HG03066 (cell line): Measurements from ENCODE around the gene FBXO40.
"Not testable (repeated sequence)": the region's sequence is repeated elsewhere in the genome, so short reads cannot be mapped to it uniquely, and the experiment has no call there.

ENCODE experiments used
- ATAC-seq: cut with Tn5 transposase; IDR thresholded peaks from one replicate; pipeline ENCODE4 v1.9.1; 2021; ENCODE audit warnings: low read depth; ENCODE audit not compliant: unreplicated experiment

Gene FBXO40, protein sequence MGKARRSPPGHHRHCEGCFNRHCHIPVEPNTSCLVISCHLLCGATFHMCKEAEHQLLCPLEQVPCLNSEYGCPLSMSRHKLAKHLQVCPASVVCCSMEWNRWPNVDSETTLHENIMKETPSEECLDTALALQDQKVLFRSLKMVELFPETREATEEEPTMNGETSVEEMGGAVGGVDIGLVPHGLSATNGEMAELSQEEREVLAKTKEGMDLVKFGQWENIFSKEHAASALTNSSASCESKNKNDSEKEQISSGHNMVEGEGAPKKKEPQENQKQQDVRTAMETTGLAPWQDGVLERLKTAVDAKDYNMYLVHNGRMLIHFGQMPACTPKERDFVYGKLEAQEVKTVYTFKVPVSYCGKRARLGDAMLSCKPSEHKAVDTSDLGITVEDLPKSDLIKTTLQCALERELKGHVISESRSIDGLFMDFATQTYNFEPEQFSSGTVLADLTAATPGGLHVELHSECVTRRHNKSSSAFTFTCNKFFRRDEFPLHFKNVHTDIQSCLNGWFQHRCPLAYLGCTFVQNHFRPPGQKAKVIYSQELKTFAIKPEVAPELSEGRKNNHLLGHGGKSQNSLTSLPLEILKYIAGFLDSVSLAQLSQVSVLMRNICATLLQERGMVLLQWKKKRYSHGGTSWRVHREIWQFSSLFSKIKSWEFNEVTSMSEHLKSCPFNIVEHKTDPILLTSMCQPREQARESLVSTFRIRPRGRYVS

DNA sequence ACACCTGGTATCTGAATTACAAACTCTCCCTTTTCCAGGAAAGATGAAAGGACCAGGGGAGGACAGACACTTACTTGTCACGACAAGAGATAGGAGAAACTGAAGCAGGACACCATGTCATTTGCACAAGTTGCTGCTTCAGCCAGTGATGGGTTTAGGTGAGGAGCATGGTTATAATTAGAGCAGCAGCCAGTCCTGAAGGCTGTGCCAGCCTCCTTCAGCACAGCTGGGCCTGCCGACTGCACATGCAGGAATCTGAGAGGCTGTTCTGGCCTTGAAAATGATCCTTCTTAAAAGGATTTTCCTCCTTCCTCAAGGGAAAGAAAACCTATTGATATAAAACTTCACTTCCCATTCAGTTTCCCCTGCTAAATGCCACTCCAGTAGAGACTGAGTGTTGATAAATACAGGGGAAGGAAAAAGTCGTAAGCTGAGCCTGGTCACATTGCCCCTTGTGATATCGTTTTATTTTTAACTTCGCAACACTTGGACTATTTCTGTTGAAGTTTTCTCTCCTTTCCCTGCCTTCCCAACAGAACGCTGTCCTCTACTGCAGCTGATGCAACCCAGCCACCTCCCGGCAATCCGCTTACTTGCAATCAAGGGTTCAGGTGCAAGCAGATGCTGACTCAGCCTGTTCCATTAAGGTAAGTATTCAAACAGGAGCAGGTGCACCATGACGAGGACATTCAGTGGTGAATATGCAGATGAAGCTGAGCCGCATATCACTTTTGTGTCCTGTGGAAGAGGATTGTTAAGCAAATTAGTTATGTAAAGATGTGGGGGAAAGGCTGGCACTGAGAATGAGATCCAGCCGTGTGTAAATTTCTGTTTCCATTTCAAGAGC is at the start of gene FBXO40:
TSS of gene FBXO40 (plus strand) at position 524 of the 847 bp plus-strand sequence. CDS start 27,197 bp downstream, outside the sequence.
- ATAC-seq: no peak

DNA sequence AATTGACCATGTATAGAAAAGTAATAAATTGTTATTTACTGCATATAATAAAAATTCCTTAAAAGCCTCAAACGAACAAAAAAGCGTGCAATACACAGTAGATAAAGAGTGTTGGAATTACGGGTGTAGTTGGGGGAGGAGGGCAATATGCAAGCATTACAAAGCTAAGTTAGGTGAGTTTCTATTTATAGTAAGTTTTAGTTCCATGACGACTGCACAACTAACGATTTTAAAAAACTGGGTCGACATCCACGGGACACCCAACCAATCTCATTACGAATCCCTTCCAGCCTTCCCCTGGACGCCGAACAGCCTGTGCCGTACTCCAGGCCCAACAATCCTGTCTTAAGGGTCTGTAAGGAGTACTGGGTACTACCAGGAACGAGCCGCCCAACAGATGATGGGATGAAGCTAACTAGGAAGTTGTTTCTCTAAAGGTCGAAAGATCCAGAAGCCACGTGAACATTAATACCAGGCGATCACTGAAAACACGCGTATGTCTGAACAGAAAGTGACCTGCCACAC is 48.1 kb upstream of the FBXO40 start:
- ATAC-seq: no peak

DNA sequence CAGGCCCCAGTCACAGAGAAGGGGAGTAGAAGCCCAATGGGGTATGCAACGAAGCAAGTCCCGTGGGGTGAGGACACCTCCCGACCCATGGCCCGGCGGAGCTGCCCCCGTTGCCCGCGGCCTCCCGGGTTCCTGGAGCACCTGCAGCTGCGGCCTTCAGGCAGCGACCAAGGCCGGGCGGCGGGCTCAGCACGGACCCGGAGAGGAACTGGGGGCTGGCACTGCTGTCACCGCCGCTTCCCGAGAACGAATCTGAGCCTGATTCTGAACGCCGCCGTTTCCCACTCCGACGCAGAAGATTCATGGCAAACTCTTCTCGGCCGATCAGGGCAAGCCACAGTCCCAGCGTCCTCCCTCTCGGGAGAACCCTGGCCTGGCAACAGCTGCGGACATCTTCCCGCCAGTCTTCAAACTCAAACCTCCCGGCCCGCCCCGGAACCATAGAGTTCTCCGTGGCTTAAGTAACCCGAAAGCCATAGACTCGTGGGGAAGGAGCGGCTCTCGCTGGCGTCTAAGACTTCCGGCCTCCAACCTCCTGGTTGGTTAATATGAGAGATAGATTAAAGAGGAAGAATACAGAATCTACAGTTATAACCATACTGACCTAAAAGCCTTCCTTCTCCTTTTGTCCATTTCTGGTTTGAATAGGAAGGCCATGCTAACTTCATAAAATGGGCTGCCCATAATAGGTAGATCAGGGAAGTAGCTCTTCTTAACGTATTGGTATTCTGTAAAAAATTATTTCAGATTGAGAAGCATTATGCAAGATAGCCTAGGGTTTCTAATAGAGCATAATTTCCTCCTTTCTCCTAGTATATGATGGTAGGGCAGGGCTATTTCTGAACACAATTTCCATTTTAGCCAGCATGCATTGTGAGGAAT is 47.4 kb upstream of the FBXO40 start, which contains the start of gene POLQ:
TSS of gene POLQ (minus strand) at position 415 of the 882 bp plus-strand sequence. CDS start at position 304, 111 bp downstream.
- ATAC-seq: peak; percentile 74

DNA sequence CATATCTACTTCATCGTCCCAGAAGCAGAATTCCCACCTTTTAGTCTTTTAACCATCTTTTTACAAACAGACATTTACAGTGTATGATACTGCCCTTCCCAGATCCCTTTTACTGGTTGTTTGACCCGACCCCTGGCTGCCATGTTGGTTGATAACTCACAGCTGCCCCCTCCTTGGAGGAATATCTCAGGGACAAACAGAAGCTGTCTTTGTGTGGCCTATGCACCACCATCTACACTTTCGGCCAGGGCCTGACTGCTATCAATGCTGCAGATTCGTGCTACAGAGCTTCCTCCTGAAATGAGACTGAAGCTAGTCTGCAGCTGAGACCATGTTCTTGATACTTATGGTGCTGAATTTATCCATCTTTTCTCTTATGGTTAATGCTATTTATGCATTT is 40.8 kb upstream of the FBXO40 start:
- ATAC-seq: no peak

DNA sequence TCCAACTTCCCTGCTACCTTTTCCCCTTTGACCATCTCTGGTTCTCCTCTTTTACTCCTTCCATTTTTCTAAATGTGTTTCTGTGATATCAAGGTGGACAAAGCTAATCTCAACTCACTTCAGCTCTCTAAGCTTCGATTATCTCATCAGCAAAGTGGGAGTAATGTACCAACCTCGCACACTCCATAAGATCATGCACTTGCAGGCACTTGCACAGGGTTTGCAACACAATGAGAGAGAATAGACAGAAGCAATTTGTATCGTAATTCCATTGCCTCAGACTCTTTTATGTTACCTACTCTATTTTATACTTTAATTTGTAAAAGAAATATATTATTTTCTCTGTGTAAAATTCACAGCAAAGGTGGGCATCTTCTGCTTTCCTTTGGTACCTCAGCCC is 40.4 kb upstream of the FBXO40 start:
- no peak for ATAC-seq

DNA sequence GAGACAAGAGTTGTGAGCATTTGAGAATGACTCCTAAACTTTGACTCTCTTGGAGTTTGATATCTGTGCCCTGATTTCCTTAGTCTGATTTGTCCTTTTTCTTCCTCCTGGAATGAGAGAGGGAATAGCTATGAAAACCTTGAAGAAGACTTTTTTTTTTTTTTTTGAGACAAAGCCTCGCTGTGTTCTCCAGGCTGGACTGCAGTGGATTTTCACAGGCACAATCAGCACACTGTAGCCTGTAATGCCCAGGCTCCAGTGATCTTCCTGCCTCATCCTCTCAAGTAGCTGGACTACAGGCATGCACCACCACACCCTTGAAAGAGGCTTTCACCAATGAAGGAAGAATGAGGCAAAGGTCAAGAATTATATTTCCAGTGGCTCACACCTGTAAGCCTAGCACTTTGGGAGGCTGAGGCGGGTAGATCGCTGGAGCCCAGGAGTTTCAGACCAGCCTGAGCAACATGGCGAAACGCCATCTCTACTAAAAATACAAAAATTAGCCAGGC is 35.7 kb upstream of the FBXO40 start:
- no peak for ATAC-seq

DNA sequence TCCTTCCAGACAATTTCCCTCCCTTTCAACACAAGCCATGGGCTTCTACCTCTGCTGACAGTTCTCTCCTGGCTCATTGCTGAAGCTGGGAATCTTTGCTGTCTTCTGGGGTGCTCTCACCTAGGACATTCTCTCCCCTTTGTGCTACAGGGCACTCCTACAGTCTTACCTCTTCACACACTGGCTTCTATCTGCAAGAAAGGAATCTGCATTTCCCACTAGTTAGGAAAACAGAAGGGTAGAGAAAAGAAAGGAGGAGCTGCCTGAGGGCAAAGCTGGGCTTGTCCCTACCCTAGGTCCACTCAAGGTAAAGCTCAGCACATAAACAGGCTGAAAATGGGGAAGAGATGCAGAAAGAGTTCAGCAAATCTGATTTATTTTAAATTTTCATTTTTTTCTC is 31.0 kb upstream of the FBXO40 start:
- ATAC-seq: no peak

DNA sequence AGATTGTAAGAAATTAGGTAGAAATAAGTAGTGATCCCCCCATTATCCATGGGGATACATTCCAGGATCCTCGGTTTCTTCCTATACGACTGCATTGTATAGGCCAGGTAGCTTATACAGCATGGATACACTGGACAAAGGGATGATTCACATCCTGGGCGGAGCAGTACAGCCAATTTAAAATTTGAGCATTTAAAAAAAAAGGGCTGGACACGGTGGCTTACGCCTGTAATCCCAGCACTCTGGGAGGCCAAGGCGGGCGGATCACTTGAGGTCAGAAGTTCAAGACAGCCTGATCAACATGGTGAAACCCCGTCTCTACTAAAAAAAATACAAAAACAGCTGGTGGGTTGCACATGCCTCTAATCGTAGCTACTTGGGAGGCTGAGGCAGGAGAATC is 26.4 kb upstream of the FBXO40 start:
- no peak for ATAC-seq

DNA sequence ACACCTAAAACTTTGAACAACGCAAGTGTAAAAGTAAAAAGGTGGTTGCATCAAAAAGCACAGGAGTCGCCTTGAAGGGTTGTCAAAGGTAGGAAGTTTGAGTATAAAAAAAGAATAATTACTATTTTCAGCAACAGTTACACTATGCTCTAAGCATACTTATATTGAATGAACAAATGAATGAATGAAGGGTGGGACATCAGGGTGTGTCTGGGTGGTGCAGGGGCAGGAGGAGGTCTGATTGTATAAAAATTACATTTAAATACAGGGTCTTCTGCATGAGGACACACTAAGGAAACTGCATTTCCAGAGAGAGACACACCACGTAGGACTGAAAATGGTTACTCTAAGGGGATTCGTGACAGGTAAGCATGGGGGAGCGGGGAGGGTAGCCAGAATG is 25.5 kb upstream of the FBXO40 start, which contains the start of gene ARGFX:
TSS of gene ARGFX (plus strand) at position 301 of the 400 bp plus-strand sequence. CDS start 2,765 bp downstream, outside the sequence.
- ATAC-seq: no peak

DNA sequence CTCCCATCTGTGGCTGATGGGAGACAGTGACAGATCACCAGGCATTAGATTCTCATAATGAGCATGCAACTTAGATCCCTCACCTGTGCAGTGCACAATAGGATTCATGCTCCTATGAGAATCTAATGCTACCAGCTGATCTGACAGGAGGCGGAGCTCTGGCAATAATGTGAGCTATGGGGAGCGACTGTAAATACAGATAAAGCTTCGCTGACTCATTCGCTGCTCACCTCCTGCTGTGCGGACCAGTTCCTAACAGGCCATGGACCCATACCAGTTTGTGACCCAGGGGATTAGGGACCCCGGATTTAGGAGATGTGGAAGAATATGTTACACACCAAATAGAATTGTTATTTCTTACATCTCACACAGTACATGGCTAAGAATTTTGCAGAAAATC is 18.7 kb upstream of the FBXO40 start:
- ATAC-seq: no peak

DNA sequence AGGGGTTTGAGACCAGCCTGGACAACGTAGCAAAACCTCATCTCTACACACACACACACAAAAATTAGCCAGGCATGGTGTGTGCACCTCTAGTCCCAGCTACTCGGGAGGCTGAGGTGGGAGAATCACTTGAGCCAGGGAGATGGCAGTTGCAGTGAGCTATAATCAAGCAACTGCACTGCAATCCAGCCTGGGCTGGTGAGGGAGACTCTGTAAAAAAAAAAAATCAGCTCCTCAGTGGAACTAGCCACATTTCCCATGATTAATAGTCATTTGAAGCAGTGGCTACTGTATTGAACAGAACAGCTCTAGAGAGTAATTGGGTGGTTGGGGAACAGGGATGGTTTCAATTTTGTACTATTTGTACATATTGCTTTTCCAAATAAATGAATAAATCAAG is 11.5 kb upstream of the FBXO40 start:
- ATAC-seq: no peak

DNA sequence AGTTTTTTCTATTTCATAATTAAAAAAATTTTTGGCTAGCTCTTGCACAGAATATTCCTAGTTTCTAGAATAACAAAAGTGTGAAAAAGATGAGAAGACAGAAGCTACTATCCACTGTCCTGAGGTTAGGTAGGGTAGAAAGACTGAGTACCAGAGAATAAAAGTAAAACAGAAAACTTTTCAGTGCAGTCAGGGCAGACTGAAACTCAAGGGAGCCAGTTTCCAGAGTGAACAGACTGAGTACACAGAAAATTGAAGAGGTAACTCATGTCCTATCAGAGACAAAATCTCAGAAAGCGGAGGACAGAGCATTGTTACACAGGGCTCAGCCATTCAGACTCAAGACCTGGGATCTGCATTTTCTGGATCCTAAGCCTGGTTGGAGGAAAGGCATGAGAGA is 8.8 kb upstream of the FBXO40 start:
- no peak for ATAC-seq

DNA sequence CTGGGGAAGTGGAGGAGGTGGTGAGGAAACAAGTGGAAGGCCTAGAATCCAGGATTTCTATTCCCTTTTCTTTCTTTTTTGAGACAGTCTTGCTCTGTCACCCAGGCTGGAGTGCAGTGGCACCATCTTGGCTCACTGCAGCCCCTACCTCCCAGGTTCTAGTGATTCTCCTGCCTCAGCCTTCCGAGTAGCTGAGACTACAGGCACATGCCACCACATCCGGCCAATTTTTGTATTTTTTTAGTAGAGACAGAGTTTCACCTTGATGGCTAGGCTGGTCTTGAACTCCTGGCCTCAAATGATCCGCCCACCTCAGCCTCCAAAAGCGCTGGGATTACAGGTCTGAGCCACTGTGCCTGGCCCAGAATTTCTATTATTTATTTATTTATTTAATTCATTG is 627 bp downstream of the FBXO40 start:
- ATAC-seq: not testable (repeated sequence)

DNA sequence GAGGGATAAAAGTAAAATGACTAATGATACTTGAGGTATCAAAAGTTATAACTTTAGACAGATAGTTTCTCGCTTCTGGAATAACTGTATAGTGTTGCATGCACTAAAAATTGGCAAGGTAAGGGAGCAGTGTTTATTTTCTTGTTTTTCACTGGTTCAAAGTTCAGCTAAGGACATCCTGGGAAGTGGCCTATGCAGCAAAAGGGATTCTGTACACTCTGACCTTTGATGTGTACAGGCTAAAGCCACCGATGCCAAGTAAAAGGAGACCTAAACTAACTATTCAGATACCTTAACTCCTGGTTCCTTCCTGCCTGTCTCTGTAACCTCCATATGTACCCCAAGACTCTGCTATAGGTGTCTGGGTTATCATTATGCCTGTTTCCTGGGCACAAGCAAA is 1.7 kb downstream of the FBXO40 start:
- no peak for ATAC-seq

DNA sequence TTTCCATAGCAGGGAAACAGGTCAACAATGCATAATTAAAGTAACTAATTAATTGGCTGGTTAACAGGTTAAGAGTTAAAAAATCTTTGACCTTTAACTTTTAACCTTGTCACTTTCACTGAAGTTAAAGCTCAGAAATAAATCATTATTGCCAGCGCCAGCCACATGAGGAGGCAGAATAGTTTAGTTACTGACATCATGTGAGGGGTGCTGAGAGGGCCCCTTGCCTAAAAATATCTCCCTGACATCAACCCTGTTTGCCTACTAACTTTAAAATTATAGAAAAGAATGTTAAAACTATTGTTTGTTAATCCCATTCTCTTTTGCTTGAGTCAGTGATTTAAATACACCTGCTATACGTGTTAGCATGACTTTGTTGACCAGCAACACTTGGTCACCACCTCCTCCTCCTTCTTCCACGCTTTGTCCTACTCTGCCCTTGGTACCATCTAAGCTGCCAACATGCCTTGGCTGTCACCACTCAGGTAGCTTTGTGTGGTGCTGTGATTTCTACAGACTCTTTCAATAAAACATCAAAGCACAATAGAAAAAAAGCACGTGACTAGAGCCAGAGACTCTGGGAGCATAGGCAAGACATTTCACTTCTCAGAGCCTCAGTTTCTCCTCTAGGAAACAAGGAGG is 2.7 kb downstream of the FBXO40 start:
- no peak for ATAC-seq

DNA sequence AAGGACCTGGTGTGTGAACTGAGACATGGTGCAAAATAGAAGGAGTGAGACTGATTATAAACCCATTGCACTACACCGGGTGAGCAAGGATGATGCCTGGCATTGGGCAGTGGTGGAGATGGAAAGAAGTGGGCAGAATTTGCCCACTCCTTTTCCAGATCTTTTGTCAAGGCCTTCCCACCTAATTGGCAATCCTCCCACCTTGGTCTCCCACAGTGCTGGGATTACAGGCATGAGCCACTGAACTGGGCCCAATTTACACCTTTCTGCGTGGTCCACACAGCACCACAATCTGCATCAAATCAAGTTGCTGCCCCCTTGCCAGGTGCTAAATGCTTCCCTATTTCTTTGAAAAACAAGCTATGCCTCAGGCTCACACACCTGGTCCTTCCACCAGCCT is 5.4 kb downstream of the FBXO40 start:
- ATAC-seq: no peak

DNA sequence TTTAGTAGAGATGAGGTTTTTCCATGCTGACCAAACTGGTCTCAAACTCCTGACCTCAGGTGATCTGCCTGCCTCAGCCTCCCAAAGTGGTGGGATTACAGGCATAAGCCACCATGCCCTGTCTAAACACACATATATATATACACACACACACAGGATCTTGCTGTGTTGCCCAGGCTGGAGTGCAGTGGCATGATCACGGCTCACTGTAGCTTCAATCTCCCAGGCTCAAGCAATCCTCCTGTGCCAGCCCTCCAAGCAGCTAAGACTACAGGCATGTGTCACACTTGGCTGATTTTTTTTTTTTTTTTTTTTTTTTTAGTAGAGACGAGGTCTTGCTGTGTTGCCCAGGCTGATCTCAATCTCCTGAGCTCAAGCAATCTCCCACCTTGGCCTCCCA is 6.7 kb downstream of the FBXO40 start:
- not testable (repeated sequence) for ATAC-seq

DNA sequence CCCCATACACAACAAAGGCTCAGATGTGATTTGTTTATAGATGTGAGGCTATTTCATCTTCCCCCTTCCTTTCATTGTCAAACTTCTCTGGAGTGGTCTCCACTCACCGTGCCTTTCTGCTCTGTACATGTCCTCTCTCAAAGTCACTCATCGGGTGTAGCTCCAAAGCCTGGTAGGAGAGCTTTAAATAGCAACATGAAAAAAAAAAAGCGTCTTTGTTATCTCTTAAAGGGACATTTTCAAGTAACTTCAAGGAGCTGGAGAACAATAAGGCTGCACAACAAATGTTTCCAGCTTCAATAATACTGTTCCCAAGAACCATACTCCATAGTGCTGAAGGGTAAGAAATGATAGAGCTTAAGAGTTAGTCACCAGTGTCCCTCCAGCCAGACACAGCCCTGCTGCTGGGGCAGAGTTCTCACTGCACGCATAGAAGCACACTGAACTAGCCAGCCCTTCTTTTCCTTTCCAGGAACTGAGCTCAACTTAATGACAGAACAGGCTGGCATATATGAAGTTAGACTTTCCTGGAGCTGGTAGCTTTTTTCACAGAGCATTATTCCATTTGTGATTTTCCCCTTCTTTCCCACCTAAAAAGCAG is 8.1 kb downstream of the FBXO40 start:
- no peak for ATAC-seq

DNA sequence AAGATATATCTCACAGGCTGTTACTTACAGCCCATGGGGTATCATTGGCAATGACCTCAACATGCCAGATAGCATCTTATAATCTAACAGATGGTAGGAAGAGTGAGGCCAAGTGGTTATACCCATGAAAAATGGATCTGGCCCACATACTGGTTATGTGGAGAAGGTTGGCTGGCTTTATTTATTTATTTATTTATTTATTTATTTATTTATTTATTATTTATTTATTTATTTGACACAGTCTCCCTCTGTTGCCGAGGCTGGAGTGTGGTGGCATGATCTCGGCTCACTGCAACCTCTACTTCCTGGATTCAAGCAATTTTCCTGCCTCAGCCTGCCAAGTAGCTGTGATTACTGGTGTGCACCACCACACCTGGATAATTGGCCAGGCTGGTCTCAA is 11.6 kb downstream of the FBXO40 start:
- no peak for ATAC-seq
